ENCODE results near the gene CD1E.

Gene CD1E

GRCh38 chr1:158353303-158354075 is at the start of gene CD1E:
CD1E (plus strand) TSS chr1:158353894; CDS start chr1:158353989, 95 bp downstream.
- no peak for DNase-seq (ENCODE audit: extremely low read depth, low read depth)
- no peak for TF ChIP-seq CTCF (IDR thresholded peaks at IDR 0.05; ENCODE audit: low read depth, low read length)

- DNase-seq (ENCODE audit: extremely low read depth, low read depth), result no peak
- TF ChIP-seq CTCF (IDR thresholded peaks at IDR 0.05; ENCODE audit: low read depth, low read length), result no peak
Measured at GRCh38 chr1:158310623-158311022, 43.1 kb upstream of the CD1E start.

GRCh38 chr1:158311066-158311465 is 42.6 kb upstream of the CD1E start:
- DNase-seq (ENCODE audit: extremely low read depth, low read depth), result no peak
- no peak for TF ChIP-seq CTCF (IDR thresholded peaks at IDR 0.05; ENCODE audit: low read depth, low read length)

- DNase-seq (ENCODE audit: extremely low read depth, low read depth), result no peak
- no peak for TF ChIP-seq CTCF (IDR thresholded peaks at IDR 0.05; ENCODE audit: low read depth, low read length)
Measured at GRCh38 chr1:158323866-158324265, 29.8 kb upstream of the CD1E start.

- TF ChIP-seq CTCF (IDR thresholded peaks at IDR 0.05; ENCODE audit: low read depth, low read length), result no peak
- no peak for DNase-seq (ENCODE audit: extremely low read depth, low read depth)
Measured at GRCh38 chr1:158324395-158324794, 29.3 kb upstream of the CD1E start.

- DNase-seq (ENCODE audit: extremely low read depth, low read depth), result no peak
- TF ChIP-seq CTCF (IDR thresholded peaks at IDR 0.05; ENCODE audit: low read depth, low read length), result no peak
Measured at GRCh38 chr1:158327481-158327880, 26.2 kb upstream of the CD1E start.

GRCh38 chr1:158328426-158328825 is 25.3 kb upstream of the CD1E start:
- TF ChIP-seq CTCF (IDR thresholded peaks at IDR 0.05; ENCODE audit: low read depth, low read length), result no peak
- DNase-seq (ENCODE audit: extremely low read depth, low read depth), result no peak

Measured in AG09319 (cell line).